H4 (cell line): ENCODE measurements around the gene OTUD7B. TPM values are rescaled to one million over a fixed set of nuclear protein-coding genes. Genes with fewer than 3 reads are reported as not detected.

Experiments
- DNase-seq: peaks from one replicate; pipeline ENCODE4 v3.0.0-alpha.2; 2015; ENCODE audit warnings: low spot score
- total RNA-seq: library from RNA; depleted of rRNA; stranded (reverse); fragments of >200 nt; shearing (Covaris generic); gene quantifications from 2 replicates; pipeline ENCODE4 v1.2.3, GENCODE V29; 2014; rRNA removed

Gene OTUD7B
- total RNA-seq, 1 experiment from 2014 or later = 5.4 TPM

GRCh38 chr1:149917571-149918144 is 92.9 kb downstream of the OTUD7B start, which contains the start of gene SV2A:
Gene SV2A (minus strand): TSS chr1:149917844. CDS start chr1:149913840, 4,004 bp downstream.
- peak; percentile 59 for DNase-seq

GRCh38 chr1:149916898-149917252 is 93.7 kb downstream of the OTUD7B start:
- DNase-seq = no peak

DNA sequence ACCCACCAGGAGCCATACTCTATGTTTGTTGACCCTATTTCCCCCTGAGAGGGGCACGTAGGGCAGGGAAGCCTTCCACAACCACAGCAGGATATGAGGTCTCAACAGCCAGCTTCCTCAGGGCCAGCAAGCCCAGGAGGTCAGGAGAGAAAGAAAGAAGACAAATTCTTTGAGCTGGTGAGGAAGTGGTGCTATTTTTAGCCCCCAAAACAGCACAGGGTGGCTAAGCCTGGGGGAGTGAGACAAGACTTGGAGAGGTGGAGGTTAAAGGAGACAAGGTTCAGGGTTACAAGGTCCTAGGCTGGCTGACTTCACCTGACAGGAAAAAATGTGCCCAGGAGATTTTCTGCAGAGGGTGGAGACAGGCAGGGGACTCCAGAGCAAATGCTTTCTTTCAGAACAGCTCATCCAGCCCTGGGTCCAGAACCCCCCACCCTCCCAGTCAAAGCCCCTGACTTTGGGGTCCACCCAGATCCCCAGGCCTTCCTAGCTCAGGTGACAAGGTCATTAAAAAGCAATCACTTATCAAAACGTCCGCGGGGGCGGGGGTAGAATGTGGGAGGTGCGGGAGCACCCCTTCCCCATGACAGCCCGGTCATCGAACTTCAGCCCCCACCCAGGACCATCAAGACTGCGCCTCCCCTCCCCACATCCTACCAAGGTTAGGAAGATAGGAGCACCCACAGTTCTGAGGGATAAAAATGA is 94.2 kb downstream of the OTUD7B start:
- DNase-seq = no peak

DNA sequence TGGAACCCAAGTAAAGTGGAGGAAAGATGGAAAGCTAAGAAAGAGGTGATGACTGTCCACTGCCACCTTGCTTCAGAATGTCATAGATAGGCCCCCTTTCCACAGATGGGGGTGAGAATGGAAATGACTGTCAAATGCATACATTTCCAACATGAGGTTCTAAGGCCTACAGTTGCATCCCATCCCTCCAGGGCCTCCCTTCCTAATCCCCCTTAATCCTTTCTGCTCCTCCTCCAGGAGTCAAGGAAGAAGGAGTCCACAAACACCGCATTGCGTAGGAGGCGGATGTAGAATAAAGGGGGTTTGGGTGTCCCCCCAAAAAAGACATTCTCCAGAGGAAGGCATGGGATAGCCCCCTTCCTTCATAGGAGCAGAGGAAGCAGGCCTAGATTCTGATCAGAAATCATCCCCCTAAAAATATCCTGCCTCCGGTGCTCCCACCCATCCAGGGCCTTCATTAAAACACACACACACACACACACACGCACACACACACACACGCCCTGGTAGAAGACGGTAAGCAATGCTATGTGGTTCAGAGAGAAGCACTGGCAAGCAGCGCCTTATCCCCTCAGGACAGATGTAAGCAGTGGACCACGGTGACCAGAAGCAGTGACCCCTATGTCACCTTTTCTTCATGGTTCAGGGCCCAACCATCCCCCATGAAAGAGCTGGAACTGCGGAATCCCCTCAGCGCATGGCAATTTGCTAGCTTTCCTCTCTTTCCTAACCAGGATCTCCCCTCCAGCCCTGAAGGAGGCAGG is 94.9 kb downstream of the OTUD7B start:
- DNase-seq = no peak

- DNase-seq = no peak
These were observed 96.0 kb downstream of the OTUD7B start for GRCh38 chr1:149914545-149914944.

DNA sequence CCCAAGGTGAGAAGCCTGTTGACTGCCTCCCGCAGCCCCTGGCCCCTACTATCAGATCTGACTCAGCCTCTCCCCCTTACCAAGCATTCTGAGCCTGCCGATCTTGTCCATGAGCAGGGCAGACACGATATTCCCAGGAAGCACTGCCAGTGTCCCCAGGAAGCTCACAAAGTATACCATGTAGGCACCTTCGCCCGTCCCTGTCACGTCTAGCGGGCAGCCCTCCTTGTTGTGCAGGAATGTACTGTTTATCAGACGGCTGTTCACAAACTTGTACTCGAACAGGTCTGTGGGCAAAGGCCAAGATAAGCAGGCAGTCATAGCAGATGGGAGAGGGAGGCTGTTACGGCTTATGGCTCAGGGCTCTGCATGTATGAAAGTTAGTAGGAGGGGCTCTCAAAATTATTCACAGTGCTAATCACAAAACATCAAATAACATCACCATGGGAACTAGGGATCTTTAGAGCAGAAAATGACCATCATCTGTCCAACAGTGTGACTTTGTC is 103.9 kb downstream of the OTUD7B start:
- no peak for DNase-seq

DNA sequence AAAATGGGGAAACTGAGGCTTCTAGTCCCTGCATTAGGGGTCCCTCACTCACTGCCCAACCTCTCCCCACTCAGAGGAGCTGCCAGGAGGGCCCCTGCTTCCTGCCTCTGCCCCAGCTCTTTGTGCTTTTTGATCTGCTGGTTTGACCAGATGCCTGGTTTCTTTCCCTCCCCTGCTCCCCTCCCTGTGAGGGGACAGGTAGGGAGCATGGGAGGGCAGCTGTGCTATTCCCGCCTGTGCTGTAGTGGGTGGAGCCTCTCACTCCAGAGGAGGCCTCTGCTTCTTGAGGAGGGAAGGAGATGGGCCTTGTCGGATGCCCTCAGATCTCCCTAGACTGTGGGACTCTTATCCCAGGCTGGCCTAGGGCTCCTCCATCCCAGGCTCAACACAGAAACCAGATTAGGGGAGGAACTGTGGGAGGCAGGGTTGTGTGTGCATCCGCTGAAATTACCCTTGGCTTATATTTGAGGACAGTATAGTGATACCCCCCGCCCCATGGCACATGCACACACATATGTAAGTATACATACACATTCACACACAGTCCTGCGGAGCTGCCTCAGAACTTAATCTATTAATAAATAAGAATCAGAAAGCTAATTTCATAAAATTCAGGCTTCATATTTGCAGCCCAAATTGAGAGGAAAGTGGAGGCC is 106.6 kb downstream of the OTUD7B start:
- no peak for DNase-seq

DNA sequence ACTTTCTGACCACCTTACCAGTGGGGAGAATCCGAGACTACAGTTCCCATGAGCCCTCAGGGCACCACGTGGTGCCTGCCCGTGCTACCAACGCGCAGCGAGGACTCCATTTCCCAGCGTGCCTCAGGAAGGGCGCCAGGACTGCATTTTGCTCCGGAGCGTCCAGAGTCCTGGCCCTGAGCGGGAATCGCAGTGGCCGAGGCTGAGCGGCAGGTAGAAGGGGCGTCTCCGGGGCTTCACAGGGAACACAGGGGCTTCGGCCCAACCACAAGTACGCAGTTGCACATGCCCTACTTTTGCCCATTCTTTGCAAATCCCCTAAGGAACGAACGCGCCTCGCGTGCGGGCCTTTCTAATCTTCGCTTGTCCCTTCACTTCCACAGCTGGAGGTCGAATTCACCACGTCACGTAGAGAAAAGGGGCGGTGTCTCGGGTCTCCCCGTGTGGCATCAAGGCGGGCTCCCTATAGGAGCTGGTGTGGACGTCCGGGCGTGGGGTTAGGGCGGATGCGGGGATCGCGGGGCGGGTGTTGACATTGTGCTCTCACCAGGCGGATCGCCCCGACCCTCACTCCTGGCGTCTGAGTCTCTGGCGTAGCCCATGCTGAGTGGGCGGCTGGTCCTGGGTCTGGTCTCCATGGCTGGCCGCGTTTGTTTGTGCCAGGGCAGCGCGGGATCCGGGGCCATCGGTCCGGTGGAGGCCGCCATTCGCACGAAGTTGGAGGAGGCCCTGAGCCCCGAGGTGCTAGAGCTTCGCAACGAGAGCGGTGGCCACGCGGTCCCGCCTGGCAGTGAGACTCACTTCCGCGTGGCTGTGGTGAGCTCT is 110.9 kb downstream of the OTUD7B start, which contains the start of gene BOLA1:
TSS of gene BOLA1 (plus strand) at position 109 of the 825 bp plus-strand sequence. CDS start at position 601, 492 bp downstream.
- DNase-seq = peak; percentile 62

GRCh38 chr1:149896575-149896974 is 114.0 kb downstream of the OTUD7B start:
- no peak for DNase-seq

- no peak for DNase-seq
These were observed 121.6 kb downstream of the OTUD7B start for GRCh38 chr1:149888999-149889289.

- DNase-seq = peak; percentile 89
These were observed 122.1 kb downstream of the OTUD7B start for GRCh38 chr1:149888247-149888998.

Other genes starting within 250 kb of the OTUD7B start
- gene FCGR1A, start 228.0 kb downstream of the OTUD7B start, total RNA-seq = not detected in 2 replicates
- 2.9 and 3.0 TPM in 2 replicates for gene BOLA1, start 111.2 kb downstream of the OTUD7B start, total RNA-seq
- gene SV2A, start 92.9 kb downstream of the OTUD7B start, total RNA-seq = 16.4 and 18.1 TPM in 2 replicates
- 19.2 and 38.0 TPM in 2 replicates for gene SF3B4, start 82.9 kb downstream of the OTUD7B start, total RNA-seq
- 2.6 and 2.9 TPM in 2 replicates for gene MTMR11, start 73.8 kb downstream of the OTUD7B start, total RNA-seq
- 30.0 and 35.1 TPM in 2 replicates for gene VPS45, start 57.0 kb upstream of the OTUD7B start, total RNA-seq
- 24.9 and 25.9 TPM in 2 replicates for gene PLEKHO1, start 139.2 kb upstream of the OTUD7B start, total RNA-seq
- gene ANP32E, start 225.4 kb upstream of the OTUD7B start, total RNA-seq = 29.4 and 52.6 TPM in 2 replicates
- gene CA14, start 247.0 kb upstream of the OTUD7B start, total RNA-seq = not detected in 2 replicates